SHP77 treated with DMSO at 0.1 percent for 48 hours (cell line): ENCODE results near the gene ODF4.
A peak's percentile ranks its signal among the peaks of the same experiment; 100 is the strongest.
"Not testable (repeated sequence)": the region's sequence is repeated elsewhere in the genome, so short reads cannot be mapped to it uniquely, and the experiment has no call there.

Source experiments
- DNase-seq: peaks from one replicate; lab custom pipeline; 2025; lab: John Stamatoyannopoulos, UW

The ODF4 gene

DNA sequence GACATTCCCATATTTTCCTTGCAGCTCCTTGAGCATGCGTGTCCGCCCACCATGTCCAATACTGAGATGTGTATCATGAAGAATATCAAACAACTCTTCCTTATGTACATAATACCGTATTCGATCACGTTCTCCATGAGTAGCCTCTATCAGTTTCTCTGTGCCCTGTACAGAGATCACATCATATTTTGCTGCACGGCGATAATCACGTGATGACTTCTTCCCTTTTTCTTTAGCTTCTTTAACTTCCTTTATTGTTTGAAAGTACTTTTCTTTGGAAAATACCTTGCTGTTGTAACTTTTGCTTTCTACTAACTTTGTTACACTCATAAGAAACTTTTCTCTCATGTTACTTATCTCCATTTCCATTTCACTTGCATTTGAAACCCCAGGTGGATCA is 30.3 kb downstream of the ODF4 start:
- no peak for DNase-seq

DNA sequence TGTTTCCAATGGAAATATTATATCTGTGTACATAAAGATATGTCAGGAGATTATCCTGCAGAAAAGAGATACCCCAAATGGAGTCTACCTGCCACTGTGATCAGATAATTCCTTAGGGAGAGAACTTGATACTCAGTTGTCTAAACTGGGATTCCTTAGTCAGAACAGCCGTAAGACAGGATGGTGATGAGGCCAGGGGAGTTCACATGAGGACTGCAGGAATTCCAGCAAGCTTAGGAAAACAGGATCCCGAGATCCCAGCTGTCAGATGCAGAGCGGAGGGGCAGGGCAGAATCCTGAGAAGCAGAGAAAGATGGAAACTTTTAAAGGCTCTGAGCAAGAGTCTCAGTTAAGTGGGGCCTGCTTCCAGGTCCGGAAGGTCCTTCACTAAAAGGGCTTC is 32.1 kb downstream of the ODF4 start:
- no peak for DNase-seq

DNA sequence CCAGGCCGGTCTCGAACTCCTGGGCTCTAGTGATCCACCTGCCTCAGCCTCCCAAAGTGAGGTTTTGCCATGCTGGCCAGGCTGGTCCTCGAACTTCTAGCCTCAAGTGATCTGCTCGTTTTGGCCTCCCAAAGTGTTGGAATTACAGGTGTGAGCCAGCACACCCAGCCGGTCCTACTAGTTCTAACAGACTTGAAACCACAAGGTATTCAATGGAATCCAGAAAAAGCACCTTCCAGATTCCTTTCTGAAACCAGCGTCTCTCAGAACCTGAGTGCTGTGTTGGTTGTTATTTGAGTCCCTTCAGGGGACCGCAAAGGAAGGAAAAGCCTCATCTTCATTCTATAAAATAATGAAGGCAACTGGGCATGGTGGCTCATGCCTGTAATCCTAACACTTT is 32.8 kb downstream of the ODF4 start:
- DNase-seq, result no peak

DNA sequence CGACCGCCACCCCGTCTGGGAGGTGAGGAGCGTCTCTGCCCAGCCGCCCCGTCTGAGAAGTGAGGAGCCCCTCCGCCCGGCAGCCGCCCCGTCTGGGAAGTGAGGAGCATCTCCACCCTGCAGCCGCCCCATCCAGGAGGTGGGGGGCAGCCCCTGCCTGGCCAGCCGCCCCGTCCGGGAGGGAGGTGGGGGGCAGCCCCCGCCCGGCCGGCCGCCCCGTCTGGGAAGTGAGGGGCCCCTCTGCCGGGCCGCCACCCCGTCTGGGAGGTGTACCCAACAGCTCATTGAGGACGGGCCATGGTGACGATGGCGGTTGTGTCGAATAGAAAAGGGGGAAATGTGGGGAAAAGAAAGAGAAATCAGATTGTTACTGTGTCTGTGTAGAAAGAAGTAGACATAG is 34.2 kb downstream of the ODF4 start:
- not testable (repeated sequence) for DNase-seq

DNA sequence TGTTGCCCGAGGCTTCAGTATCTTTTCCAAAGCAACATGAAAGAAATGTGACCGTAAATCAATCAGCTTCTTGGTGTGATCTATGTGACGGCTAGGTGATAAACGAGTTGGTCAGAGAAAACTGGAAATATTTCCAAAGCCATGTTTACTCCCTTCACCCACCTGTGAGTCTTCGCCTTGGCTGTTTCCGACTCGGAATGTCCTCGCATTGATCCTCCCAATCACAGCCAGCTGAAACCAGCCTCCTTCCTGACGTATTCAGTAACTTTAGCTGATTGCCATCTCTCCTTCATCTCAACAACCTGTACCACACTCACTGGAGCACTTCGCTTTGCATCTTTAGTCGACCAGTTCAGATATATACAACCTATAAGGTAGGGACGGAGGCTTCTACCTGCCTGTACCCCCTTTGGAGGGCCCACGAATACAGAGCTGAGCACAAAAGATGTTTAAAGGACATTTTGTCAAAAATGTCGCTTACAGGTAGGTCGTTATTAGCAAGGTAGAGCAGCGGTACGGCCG is 36.2 kb downstream of the ODF4 start:
- DNase-seq, result peak; percentile 58

DNA sequence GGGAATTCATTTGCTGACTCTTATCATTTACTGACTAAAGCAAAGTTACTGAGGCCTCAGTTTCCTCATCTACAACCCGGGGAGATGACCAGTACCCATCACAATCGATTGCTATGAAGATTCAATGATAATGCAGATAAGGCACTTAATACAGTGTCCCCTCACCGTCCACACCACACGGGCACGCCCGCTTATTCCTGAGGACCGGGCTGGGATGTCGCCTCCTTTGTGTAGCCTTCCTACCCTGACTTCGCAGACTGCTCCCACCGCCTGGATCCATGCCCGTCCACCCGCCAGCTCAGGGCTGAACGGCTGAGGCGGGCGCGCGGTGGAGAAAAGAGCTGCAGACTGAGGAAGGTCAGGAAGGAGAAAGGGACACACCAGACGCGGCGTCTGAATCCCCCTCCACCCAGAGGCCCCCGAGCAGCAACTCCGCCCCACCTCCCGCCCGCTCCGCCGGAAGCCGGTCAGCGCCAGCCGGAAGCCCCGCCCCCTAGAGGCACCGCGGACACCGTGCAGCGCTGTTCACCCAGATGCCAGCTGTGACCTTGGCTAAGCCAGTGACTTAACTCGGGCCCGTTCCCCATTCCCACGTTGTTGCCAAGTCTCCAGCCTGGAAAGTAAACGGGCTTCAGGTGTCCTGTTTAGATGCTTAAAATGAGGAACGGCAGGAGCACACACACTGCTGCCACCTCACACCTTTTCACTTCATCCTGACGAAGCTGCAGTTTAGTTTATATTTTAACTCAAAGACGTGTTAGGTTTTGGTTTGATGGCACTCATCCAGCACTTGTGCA is 36.8 kb downstream of the ODF4 start, which contains the start of gene KRABD2:
Gene KRABD2 (minus strand): TSS at position 434 of the 797 bp plus-strand sequence.
- DNase-seq, result peak; percentile 90

DNA sequence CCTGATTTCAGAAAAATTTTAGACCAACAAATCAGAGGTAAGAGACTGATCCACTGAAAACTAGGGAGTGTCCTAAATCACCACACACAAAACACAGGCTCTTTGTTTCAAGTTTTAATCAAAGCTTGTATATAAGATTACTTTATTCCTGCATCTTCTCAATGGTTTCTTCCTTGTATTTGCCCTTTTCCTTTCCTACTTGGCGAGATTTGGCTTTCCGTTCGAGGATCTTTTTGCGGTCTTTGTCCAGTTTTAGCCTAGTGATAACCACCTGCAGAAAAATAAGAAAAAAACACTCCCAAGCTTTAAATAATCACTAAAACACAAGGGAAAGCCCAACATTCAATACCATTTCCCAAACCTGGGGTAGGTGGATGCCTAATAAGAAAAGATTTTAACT is 37.8 kb downstream of the ODF4 start:
- DNase-seq, result no peak

DNA sequence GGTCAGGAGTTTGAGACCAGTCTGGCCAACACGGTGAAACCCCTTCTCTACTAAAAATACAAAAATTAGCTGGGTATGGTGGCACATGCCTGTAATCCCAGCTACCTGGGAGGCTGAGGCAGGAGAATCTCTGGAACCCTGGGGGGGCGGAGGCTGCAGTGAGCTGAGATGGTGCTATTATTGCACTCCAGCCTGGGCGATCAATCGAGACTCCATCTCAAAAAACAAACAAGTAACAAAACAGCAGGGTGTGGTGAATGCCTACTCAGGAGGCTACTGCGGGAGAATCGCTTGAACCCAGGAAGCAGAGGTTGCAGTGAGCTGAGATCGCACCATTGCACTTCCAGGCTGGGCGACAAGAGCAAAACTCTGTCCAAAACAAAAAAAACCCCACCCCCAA is 38.5 kb downstream of the ODF4 start:
- not testable (repeated sequence) for DNase-seq

DNA sequence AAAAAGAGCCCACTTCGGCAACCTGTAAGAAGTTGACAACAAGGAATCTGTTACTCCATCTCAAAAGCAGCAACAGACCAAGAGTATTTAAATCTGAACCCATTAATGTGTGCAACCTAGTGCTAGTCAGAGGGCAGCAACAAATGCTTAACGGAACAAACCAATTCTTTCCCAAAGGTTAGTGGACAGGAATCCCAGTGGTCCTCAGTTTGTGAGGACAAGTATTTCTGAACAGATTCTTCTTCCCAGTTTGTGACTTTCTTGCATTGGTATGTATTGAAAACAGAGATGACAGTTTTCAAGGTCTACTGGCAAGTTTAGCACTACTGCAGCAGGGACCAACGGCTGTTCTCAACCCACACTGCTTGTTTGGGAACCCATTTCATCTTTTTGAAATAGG is 40.4 kb downstream of the ODF4 start:
- no peak for DNase-seq

DNA sequence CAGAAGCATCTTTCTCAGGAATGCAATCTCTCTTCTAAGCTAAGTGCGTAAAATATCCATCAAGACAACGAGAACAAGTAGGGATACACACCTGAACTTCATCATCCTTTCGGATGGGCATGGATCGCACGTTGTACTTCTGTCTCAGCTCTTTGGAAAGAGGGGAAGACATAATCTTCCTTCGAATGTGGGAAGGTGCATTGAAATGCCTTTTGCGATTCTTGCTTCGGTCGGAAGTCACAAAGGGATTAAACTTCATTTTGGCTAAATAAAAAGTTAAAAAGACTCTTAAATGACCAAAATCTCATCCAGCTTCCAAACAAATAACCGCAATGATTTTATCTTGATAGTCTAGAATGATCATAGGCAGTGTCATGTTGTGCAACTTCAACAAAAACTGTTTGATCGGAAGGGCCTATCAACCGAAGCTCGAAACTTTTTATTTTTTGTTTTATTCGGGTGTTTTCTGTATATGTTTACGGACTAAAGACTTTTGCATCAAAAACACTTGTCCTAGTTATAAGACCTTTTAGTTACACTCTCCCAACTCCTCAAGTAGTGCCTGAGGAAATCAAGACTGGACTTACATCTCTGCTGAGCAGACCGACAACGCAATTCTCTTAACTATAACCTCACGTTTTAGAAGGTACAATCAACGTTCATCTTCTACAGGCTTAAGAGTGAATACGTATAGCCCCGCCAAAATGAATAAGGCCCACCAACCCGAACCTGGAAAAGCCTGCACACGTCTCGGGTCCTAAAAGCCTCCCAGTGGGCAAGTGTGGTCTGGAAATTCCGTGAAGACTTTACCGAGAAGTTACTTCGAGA is 42.6 kb downstream of the ODF4 start:
- no peak for DNase-seq

DNA sequence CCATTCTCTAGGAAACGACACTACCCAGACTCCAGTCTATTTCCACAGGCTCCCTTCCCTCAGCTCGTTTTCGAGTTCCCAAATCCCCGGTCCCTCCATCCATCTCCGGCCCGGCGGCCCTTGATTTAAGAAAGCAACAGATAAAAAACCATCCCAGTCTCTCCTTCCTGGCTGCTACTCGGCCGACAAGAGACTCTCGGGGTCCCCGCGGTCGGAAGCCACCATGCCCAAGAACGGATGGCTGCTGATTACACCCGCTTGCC is 43.2 kb downstream of the ODF4 start:
- DNase-seq, result no peak

DNA sequence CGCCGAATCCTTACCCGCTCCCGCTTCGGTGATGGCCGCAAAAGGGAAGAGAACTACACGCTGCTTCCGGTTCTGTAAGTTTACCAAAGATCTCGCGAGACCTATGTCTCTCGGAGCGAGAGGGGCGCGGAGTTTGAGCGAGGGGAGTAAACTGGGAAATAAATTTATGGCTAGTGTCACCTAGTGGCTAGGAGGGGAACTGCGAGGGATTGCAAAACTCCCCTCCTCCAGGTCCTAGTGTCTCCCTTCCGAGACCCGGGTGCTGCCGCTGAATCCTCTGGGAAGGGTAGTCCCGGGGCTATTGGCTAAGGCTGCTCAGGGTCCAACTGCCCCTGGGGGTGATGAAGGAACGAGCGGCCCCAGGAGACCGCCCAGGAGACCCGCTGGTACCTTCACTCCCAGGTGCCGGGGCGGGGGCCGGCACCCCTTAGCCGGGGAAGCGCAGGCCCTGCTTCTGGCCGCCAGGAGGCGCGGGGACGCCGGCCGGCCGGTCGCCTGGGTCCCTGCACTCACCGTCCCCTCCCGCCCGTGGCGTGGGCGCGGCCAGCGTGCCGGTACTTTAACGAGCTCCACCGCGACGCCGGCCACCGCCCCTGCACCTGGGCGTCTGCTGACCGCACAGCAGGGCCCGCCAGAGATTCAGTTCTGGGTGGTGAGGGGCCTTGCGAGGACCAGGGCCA is 43.6 kb downstream of the ODF4 start, which contains the start of gene RPL26:
Gene RPL26 (minus strand): TSS at position 51 of the 680 bp plus-strand sequence. CDS start 883 bp downstream, outside the sequence.
- peak; percentile 99 for DNase-seq

DNA sequence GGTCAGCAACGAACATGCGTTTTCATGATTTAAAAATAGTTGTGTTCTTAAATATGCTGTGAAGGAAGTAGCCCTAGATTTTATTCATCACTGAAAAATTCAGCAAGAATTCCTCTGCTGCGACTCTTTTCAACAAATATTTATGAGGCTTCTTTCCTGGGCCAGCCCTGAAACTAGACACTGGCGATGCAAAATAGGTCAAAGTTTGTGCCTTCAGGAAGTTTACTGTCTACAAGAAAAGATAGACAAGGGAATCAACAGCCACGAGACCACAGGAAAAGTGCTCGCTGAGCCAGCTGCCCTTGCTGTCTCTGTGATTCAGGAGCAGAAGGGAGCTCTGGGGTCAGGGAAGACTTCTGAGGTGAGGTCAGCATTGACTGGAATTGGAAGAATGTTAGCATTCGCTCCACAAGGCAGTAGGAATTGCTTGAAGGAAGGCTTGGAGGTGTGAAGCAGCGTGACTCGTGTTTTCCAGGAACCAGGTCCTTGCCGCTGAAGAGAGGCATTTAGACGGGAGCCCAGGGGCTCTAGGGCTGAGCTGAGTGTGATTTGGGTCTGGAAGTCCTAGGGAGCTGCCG is 45.2 kb downstream of the ODF4 start:
- DNase-seq, result no peak

DNA sequence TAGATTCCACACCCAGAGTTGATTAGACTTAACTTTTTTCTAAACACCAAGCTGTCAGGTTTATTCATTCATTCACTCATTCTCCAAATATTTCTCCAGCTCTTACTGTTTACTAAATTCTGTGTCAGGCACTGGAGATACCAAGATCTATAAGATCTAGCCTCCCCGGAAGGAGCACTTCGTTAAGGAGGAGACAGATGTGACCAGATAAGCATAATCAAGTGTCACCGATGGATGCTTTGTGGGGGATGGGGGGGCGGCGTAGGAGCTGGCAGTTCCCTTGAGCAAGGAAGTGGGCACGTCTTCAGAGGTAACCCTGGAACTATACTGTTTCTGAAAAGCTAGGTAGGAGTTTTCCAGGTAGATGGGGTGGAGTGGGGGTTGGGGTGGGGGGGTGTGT is 47.2 kb downstream of the ODF4 start:
- DNase-seq, result no peak

DNA sequence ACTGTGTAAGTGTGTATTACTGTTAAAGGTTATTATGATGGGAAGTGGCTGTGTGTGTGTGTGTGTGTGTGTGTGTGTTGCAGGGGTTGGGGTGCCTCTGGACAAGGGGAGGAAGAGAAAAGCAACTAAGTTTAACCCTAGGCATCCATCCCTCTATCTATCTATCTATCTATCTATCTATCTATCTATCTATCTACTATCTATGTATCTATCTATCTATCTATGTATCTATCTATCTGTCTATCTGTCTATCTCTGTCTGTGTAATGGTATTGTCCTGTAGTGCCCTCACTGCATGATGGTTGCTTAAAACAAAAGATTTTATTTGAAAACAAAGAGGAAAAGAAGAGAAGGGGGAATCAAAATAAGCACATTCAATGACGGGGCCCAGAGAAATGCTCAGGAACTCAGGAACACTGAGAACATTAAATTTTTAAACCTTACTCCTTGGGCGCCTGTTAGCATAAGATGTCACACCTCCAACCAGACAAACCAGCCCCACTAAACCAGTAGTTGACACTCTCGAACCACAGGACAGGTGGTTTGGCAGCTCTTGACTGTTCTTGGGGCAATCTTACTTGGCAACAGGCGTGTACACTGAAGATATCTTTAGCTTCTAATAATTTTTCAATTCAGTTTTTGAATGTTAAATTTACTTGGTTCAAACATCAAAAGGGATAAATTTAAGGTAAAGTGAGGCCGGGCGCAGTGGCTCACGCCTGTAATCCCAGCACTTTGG is 48.4 kb downstream of the ODF4 start:
- DNase-seq, result no peak

DNA sequence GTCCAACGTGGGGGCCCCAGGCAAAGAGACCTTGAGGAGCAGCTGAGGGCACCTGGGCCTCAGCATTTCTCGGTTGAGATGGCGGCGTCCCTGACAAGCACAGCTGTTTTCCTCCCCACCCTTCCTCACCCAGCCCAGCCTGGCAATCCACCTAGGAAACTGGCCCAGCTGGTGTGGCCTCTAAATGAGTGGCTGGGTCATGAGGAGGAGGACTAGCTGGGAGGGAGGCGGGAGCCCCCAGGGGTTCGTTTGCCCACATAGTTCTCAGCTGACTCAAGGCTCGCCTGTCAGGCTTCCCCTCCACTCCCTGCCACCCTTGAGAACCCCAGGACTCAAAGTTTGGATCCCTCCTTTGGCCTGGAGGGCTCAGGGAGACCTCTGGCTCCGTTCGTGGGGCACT is 52.1 kb downstream of the ODF4 start:
- DNase-seq, result no peak

DNA sequence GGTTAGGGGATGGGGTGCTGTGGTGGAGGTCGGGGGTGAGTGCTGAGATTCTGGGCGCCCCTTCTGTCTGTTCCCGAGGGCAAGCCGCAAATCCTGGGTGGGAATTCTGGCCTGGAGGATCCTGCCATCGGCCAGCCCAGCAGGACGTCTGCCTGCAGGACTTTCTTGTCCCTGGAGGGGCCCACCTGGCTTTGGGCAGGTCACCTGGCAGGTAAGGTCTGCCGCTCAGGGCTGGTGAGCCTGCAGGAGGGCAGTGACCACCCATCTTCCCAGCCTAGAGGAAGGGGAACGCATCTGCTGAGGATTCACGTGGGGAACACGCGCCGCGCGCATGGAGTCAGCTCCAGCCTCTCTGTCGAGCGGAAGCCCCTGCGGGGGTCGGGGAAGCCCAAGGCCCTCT is 52.6 kb downstream of the ODF4 start:
- no peak for DNase-seq

DNA sequence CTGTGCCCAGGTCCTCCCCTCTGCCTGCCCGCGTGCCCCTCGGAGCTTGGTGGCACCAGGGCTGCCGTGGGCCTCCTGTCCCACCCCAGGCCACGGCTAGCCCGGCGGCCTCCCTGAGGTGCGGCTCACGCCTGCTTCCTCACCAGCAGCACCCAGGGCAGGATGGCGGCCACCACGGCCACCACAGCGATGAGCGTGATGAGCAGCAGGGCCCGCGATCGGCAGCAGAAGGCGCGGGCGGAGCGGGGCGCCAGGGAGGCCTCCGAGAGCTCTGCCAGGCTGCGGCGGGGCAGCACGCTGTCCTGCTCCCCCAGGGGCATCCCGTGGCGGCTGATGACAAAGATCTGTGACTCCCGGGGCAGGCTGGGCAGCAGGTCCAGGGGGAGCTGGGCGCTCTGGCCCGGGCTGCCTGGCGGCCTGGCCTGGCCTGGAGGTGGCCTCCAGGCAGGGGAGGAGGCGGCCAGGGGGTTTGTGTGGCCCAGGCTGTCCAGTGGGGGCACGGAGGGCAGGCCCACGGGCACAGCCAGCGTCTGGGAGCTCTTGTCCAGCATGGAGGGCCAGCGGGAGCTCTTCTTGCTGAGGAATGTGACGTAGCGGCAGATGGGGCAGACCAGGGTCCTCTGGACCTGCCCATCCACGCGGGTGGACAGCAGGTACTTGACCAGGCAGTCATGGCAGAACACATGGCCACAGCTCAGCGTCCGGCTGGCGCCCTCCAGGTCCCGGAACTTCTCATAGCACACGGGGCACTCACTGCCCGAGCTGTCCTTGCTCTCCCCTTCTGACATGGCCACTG is 53.2 kb downstream of the ODF4 start:
- DNase-seq, result no peak

DNA sequence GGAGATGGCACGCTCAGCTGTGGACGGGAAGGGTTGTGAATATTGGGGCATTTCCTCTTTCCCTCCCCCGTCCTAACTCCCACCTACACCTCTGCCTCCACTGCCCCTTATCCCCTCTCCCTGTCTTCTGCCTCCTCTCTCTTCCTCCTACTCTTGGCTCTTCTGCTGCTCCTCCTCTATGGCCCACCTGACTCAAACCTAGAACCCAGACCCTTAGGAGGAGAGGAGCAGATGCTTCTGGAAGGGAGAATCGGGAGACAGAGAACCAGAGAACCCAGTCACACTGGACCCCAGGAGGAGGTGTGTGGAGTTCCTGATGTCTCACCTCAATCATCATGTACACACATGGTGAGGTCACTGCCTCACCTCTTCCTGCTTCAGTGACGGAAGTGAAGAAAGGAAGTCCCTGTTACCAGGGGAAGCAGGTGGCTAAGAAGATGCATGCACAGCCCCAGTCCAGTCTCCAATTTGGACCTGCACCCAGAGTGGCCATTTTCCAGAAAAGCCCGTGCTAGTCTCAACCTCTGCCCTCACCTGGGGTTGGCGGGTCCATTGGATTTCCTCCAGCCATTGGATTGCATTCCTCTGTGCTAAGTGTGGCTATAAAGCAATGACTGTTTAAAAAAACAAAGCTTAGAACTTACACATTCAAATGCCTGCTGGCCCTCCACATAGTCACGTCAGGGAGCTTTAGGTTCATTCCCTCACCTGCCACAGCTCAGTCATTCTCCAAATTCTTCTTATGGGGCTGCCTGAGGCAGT is 54.0 kb downstream of the ODF4 start:
- no peak for DNase-seq

DNA sequence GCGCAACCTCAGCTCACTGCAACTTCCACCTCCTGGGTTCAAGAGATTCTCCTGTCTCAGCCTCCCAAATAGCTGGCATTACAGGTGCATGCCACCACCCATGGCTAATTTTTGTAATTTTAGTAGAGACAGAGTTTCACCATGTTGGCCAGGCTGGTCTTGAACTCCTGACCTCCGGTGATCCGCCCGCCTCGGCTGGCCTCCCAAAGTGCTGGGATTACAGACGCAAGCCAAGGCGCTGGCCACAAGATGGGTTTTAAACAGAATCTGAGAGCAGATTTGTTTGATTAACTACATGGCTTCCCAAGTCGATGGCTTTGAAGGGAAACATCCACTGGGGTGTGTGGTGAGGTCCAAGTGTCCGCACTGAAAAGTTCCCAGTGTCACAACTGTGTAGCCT is 54.9 kb downstream of the ODF4 start:
- not testable (repeated sequence) for DNase-seq
